HG02970 (cell line): ENCODE results near the gene ADARB2.
"Not testable (repeated sequence)": the region's sequence is repeated elsewhere in the genome, so short reads cannot be mapped to it uniquely, and the experiment has no call there.

Source experiments
- ATAC-seq: cut with Tn5 transposase; IDR thresholded peaks from one replicate; pipeline ENCODE4 v1.9.1; 2021; ENCODE audit warnings: mild to moderate bottlenecking, moderate library complexity, moderate number of reproducible peaks; ENCODE audit not compliant: unreplicated experiment, low FRiP score

The ADARB2 gene

GRCh38 chr10:1366811-1367425, 370.4 kb downstream of the ADARB2 start:
- ATAC-seq = no peak

GRCh38 chr10:1366322-1366691, 371.0 kb downstream of the ADARB2 start:
- ATAC-seq = no peak

- no peak for ATAC-seq
Observed at GRCh38 chr10:1365540-1366321, 371.6 kb downstream of the ADARB2 start.

GRCh38 chr10:1364151-1364910, 373.0 kb downstream of the ADARB2 start:
- no peak for ATAC-seq

GRCh38 chr10:1363446-1364121, 373.7 kb downstream of the ADARB2 start:
- ATAC-seq = no peak

- ATAC-seq = no peak
Observed at GRCh38 chr10:1362589-1363445, 374.5 kb downstream of the ADARB2 start.

GRCh38 chr10:1361411-1362105, 375.8 kb downstream of the ADARB2 start:
- no peak for ATAC-seq

- ATAC-seq = no peak
Observed at GRCh38 chr10:1360558-1361164, 376.7 kb downstream of the ADARB2 start.

- no peak for ATAC-seq
Observed at GRCh38 chr10:1360011-1360557, 377.2 kb downstream of the ADARB2 start.

- no peak for ATAC-seq
Observed at GRCh38 chr10:1359626-1359955, 377.7 kb downstream of the ADARB2 start.

- no peak for ATAC-seq
Observed at GRCh38 chr10:1358860-1359625, 378.3 kb downstream of the ADARB2 start.

GRCh38 chr10:1358147-1358546, 379.2 kb downstream of the ADARB2 start:
- ATAC-seq = no peak

- no peak for ATAC-seq
Observed at GRCh38 chr10:1356349-1356748, 381.0 kb downstream of the ADARB2 start.

- no peak for ATAC-seq
Observed at GRCh38 chr10:1354809-1355710, 382.3 kb downstream of the ADARB2 start.

- not testable (repeated sequence) for ATAC-seq
Observed at GRCh38 chr10:1352296-1352695, 385.0 kb downstream of the ADARB2 start.

- no peak for ATAC-seq
Observed at GRCh38 chr10:1348773-1349050, 388.6 kb downstream of the ADARB2 start.
